K562 (cell line): Measurements from ENCODE around the gene SLC22A8. TPM values are rescaled to one million over a fixed set of nuclear protein-coding genes. Genes with fewer than 3 reads are reported as not detected.

Experiments
- ATAC-seq: fragments of 200-7000 bp; cut with Tn5 transposase; 3 replicates; pipeline ENCODE4 v1.9.1; 2020; ENCODE audit warnings: moderate library complexity
- BruUV-seq: library from RNA; stranded (reverse); fragments of 400-500 nt; replicated peaks from 2 replicates; lab custom pipeline; 2021; lab: Mats Ljungman, UMichigan
- CTCF ChIA-PET: fragments of 300-600 bp; formaldehyde crosslinking; extraction: SDS; loops from one replicate; lab custom pipeline; 2021; ENCODE audit warnings: low intra/inter-chr PET ratio; lab: Yijun Ruan, JAX
- POLR2A ChIA-PET: fragments of 300-600, 350-650 bp; sonication (Branson Sonifier 250); formaldehyde crosslinking; extraction: SDS; loops from one replicate; lab custom pipeline; 2021; ENCODE audit warnings: antibody characterized with exemption, inconsistent platforms; lab: Yijun Ruan, JAX
- DNase-seq, 4 experiments: peaks; one replicate each; pipeline versions ENCODE4 v3.0.0 to v3.0.0-alpha.2; 2011 to 2018; ENCODE audit warnings: low spot score in 3 of 4, mixed read lengths in 3 of 4; ENCODE audit errors: extremely low read depth in 1 of 4
- FAIRE-seq: peaks from 2 replicates; lab custom pipeline; 2011; peaks lifted over from hg19 to GRCh38; lab: Jason Lieb, UNC
- H2AFZ ChIP-seq: 2 replicates; pipeline ENCODE4 v1.6.0; 2011; ENCODE audit warnings: low read depth, low read length, control low read depth, inconsistent platforms
- H3K27ac ChIP-seq: fragments of 200-600 bp; 3 replicates; pipeline ENCODE4 v1.8.0; 2011; ENCODE audit warnings: low read depth, mild to moderate bottlenecking, control low read depth, inconsistent platforms, low read length, moderate library complexity, mixed read lengths; ENCODE audit errors: extremely low read depth
- H3K27me3 ChIP-seq, 2 experiments: fragments of 300-600 bp in 1 of 2; 2 replicates in 1 of 2; 3 replicates in 1 of 2; pipeline versions ENCODE4 v1.6.0 to v1.8.0; 2011; ENCODE audit warnings: inconsistent platforms in 2 of 2, low read length in 2 of 2, mild to moderate bottlenecking in 1 of 2, mixed read lengths in 1 of 2, moderate library complexity in 1 of 2; ENCODE audit not compliant: control insufficient read depth in 2 of 2, insufficient read depth in 2 of 2
- H3K36me3 ChIP-seq: fragments of 300-600 bp; 3 replicates; pipeline ENCODE4 v1.8.0; 2011; ENCODE audit warnings: mild to moderate bottlenecking, low read length, inconsistent platforms; ENCODE audit not compliant: control insufficient read depth, insufficient read depth
- H3K4me1 ChIP-seq, 2 experiments: fragments of 200-600 bp in 1 of 2; replicated peaks in 1 of 2; 2 replicates in 1 of 2; 3 replicates in 1 of 2; pipeline versions ENCODE4 v1.5.1 to v1.8.0; 2011; ENCODE audit warnings: inconsistent platforms in 2 of 2, low read length in 2 of 2, mild to moderate bottlenecking in 1 of 2, mixed read lengths in 1 of 2, moderate library complexity in 1 of 2; ENCODE audit not compliant: control insufficient read depth in 2 of 2, insufficient read depth in 2 of 2
- H3K4me2 ChIP-seq: 2 replicates; pipeline ENCODE4 v1.6.1; 2011; ENCODE audit warnings: low read length, control low read depth, inconsistent platforms, mixed read lengths; ENCODE audit not compliant: insufficient read depth
- H3K4me3 ChIP-seq: fragments of 200-600 bp; sonication (generic), shearing (Covaris generic); 2 replicates; pipeline ENCODE4 v1.5.1; 2016; ENCODE audit warnings: control low read depth, inconsistent platforms
- H3K79me2 ChIP-seq: fragments of 200-600 bp; 3 replicates; pipeline ENCODE4 v1.8.0; 2011; ENCODE audit warnings: low read length, inconsistent platforms; ENCODE audit not compliant: control insufficient read depth, insufficient read depth
- H3K9ac ChIP-seq, 2 experiments: 2 replicates each; pipeline versions ENCODE4 v1.6.0 to v1.6.1; 2011; ENCODE audit warnings: low read depth in 2 of 2, low read length in 2 of 2, control low read depth in 1 of 2, inconsistent platforms in 1 of 2, mild to moderate bottlenecking in 1 of 2, mixed read lengths in 1 of 2; ENCODE audit not compliant: insufficient read depth in 1 of 2
- H3K9me1 ChIP-seq: one replicate; pipeline ENCODE4 v1.6.0; 2011; ENCODE audit warnings: inconsistent platforms, mild to moderate bottlenecking, low read length, moderate library complexity; ENCODE audit not compliant: control insufficient read depth, insufficient read depth
- H3K9me3 ChIP-seq: replicated peaks from 2 replicates; pipeline ENCODE4 v1.5.1; 2011; ENCODE audit warnings: low read depth, low read length, inconsistent platforms; ENCODE audit not compliant: control insufficient read depth, insufficient read depth
- H4K20me1 ChIP-seq: replicated peaks from 2 replicates; pipeline ENCODE4 v1.6.1; 2011; ENCODE audit warnings: low read length, inconsistent platforms, mixed read lengths; ENCODE audit not compliant: control insufficient read depth, insufficient read depth
- FOXJ2 ChIP-seq: fragments of 200-800 bp; sonication (Bioruptor generic); IDR thresholded peaks from 2 replicates; pipeline ENCODE4 v1.6.1; 2016; ENCODE audit warnings: missing genetic modification characterization, missing compliant biosample characterization
- KHSRP ChIP-seq: fragments of 450-650 bp; IDR thresholded peaks from 2 replicates; pipeline ENCODE4 v1.6.1; 2017
- MYBL2 ChIP-seq, 2 experiments: fragments of 450-650 bp in 1 of 2; sonication (generic) in 1 of 2; formaldehyde crosslinking in 1 of 2; IDR thresholded peaks; 2 replicates each; pipeline versions ENCODE4 v1.6.1 to v1.8.1; 2017 to 2022; ENCODE audit warnings: borderline replicate concordance in 1 of 2, inconsistent platforms in 1 of 2, low read depth in 1 of 2, mild to moderate bottlenecking in 1 of 2, missing genetic modification reagents in 1 of 2, moderate library complexity in 1 of 2
- NFE2L1 ChIP-seq: fragments of 450-650 bp; IDR thresholded peaks from 2 replicates; pipeline ENCODE4 v1.6.1; 2016; ENCODE audit warnings: missing genetic modification characterization, low read depth, mild to moderate bottlenecking, missing compliant biosample characterization, moderate library complexity, borderline replicate concordance
- NFYB ChIP-seq: IDR thresholded peaks from 2 replicates; pipeline ENCODE4 v1.6.1; 2011; ENCODE audit warnings: mild to moderate bottlenecking, moderate library complexity; ENCODE audit not compliant: insufficient read length; ENCODE audit errors: extremely low read depth
- RAD51 ChIP-seq: fragments of 450-650 bp; IDR thresholded peaks from 2 replicates; pipeline ENCODE4 v1.7.1; 2016; ENCODE audit warnings: low read depth, mild to moderate bottlenecking, borderline replicate concordance
- SMARCB1 ChIP-seq: IDR thresholded peaks from 2 replicates; pipeline ENCODE4 v1.6.1; 2011; ENCODE audit warnings: improper control_type of control experiment, low read depth; ENCODE audit not compliant: insufficient read length
- ZFX ChIP-seq: sonication (generic); formaldehyde crosslinking; IDR thresholded peaks from 2 replicates; pipeline ENCODE4 v1.8.0; 2022; ENCODE audit warnings: mild to moderate bottlenecking, missing genetic modification reagents, moderate library complexity
- WGBS: fragments of 100-300 bp; shearing (Covaris generic); methylation state at CpG from one replicate; pipeline ENCODE4 v1.1.6; 2016; ENCODE audit warnings: low coverage, mixed read lengths; ENCODE audit not compliant: insufficient coverage; ENCODE audit errors: missing lambda C conversion rate; 5-methylcytosine and 5-hydroxymethylcytosine counted together
- in situ Hi-C: fragments of 300-500 bp; cut with MboI; formaldehyde crosslinking; loops from 4 replicates; pipeline ENCODE4 v1.15.0; 2018; ENCODE audit warnings: inconsistent platforms, mixed read lengths
- intact Hi-C: fragments of 100-400 bp; cut with micrococcal nuclease; formaldehyde crosslinking; loops from 2 replicates; pipeline ENCODE4 v1.14.2; 2022
- polyA plus RNA-seq, 8 experiments: library from polyadenylated mRNA; depleted of rRNA in 4 of 8; stranded (reverse) in 5 of 8; unstranded in 3 of 8; fragments of >200 nt; fragmentation: Nextera tagmentation in 2 of 8; fragmentation: Illumina TruSeq in 1 of 8; extraction: Ambion mirVana in 2 of 8; extraction: Trizol in 1 of 8; gene quantifications; 2 replicates each; pipeline versions ENCODE4 v1.2.1 to v1.2.3, GENCODE V29; 2011 to 2014; ENCODE audit warnings: inconsistent platforms in 1 of 8, missing spikeins in 1 of 8
- total RNA-seq, 7 experiments: library from RNA; depleted of rRNA in 6 of 7; stranded (reverse); fragments of >200 nt in 6 of 7; fragmentation: Illumina TruSeq in 2 of 7; extraction: Trizol in 2 of 7; gene quantifications; 2 replicates each; pipeline versions ENCODE4 v1.2.1 to v1.2.3, GENCODE V29; 2011 to 2021; ENCODE audit warnings: low replicate concordance in 1 of 7
- TF ChIP-seq, protein P1 (sequence below), 2 experiments: fragments of 450-650 bp; formaldehyde crosslinking in 1 of 2; IDR thresholded peaks; 2 replicates each; pipeline versions ENCODE4 v1.4.0 to v1.6.1; 2014 to 2020; ENCODE audit warnings: mild to moderate bottlenecking in 2 of 2, borderline replicate concordance in 1 of 2, low read depth in 1 of 2
- TF ChIP-seq, protein P2 (sequence below): sonication (generic); formaldehyde crosslinking; IDR thresholded peaks from 2 replicates; pipeline ENCODE4 v1.9.0; 2022; ENCODE audit warnings: mild to moderate bottlenecking, missing genetic modification reagents
- TF ChIP-seq, protein P3 (sequence below): fragments of 450-650 bp; IDR thresholded peaks from 2 replicates; pipeline ENCODE4 v1.6.1; 2016

SLC22A8 gene
- total and polyA plus RNA-seq, 9 of the 15 experiments (the other 6 are each of a cell fraction or from before 2014, with no cell fraction given): not detected

DNA sequence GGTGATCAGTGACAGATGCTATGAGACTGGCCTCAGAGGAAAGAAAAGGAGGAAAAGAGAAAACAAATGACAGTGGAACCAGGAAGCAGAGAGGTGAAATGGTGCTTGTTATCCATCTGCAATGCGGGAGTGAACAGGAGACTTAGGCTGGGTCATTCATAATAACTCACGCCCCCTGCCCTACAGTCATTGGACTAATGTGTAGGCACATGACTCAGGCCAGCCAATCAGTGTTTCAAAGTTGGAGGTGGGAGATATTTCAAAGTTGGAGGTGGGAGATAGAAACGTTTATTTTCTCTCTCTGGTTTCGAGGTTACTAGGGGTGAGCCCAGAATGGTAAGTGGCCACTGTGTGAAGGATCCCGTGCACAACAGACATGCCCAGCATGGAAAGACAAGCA is 61.2 kb downstream of the SLC22A8 start:
- no peaks in the 10 kb centered on the region for H3K9me3 ChIP-seq
- H3K79me2 ChIP-seq: no peaks in the 10 kb centered on the region
- H3K4me2 ChIP-seq: no peak overlapping the region
- in situ Hi-C loops (no loop called here), intact Hi-C loops (no loop called here)
- no peak overlapping the region for H3K27ac ChIP-seq
- H3K4me3 ChIP-seq: no peak overlapping the region
- DNase-seq (peak; percentile 21 to 45 (median 33)), FAIRE-seq (peak; percentile 15), ATAC-seq (peak; percentile 89)
- peak overlapping the region; percentile 42; the same call in 1 of the 2 replicates for H2AFZ ChIP-seq
- 1% methylated on average over 5 of the region's 5 CpGs for WGBS
- no TSS peak for BruUV-seq
- no peaks in the 10 kb centered on the region for H4K20me1 ChIP-seq
- ChIA-PET POLR2A (interaction anchor here (0.6 kb wide), 1 partner anchor 17 kb away, joined by 3 read pairs; no protein-coding TSS in a partner anchor), CTCF (no interaction called here)
- H3K36me3 ChIP-seq: no peaks in the 10 kb centered on the region
- H3K4me1 ChIP-seq: no peaks in the 10 kb centered on the region; a peak in 1 of 5 replicates
- H3K9ac ChIP-seq: no peak overlapping the region
- peaks cover 10% of the 10 kb centered on the region in 2 experiments; a peak in 4 of 5 replicates for H3K27me3 ChIP-seq
- H3K9me1 ChIP-seq: no peaks in the 10 kb centered on the region
- TF ChIP-seq KHSRP (no peak), NFYB (peak; percentile 44), SMARCB1 (no peak), MYBL2 (IDR thresholded peaks at IDR 0.05; ENCODE audit: low read depth) (0 out of 2 replicates have a peak, but pooled peaks have one; percentile 18), MYBL2 (CRISPR knock-in tag; IDR thresholded peaks at IDR 0.05; ENCODE audit: borderline replicate concordance) (no peak), NFE2L1 (tag) (no peak), FOXJ2 (tag) (no peak), ZFX (CRISPR knock-in tag) (no peak), RAD51 (peak; percentile 81)
- TF ChIP-seq, protein P1, sequence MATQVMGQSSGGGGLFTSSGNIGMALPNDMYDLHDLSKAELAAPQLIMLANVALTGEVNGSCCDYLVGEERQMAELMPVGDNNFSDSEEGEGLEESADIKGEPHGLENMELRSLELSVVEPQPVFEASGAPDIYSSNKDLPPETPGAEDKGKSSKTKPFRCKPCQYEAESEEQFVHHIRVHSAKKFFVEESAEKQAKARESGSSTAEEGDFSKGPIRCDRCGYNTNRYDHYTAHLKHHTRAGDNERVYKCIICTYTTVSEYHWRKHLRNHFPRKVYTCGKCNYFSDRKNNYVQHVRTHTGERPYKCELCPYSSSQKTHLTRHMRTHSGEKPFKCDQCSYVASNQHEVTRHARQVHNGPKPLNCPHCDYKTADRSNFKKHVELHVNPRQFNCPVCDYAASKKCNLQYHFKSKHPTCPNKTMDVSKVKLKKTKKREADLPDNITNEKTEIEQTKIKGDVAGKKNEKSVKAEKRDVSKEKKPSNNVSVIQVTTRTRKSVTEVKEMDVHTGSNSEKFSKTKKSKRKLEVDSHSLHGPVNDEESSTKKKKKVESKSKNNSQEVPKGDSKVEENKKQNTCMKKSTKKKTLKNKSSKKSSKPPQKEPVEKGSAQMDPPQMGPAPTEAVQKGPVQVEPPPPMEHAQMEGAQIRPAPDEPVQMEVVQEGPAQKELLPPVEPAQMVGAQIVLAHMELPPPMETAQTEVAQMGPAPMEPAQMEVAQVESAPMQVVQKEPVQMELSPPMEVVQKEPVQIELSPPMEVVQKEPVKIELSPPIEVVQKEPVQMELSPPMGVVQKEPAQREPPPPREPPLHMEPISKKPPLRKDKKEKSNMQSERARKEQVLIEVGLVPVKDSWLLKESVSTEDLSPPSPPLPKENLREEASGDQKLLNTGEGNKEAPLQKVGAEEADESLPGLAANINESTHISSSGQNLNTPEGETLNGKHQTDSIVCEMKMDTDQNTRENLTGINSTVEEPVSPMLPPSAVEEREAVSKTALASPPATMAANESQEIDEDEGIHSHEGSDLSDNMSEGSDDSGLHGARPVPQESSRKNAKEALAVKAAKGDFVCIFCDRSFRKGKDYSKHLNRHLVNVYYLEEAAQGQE (IDR thresholded peaks at IDR 0.05; ENCODE audit: borderline replicate concordance): 0 out of 2 replicates have a peak, but pooled peaks have one; percentile 8
- TF ChIP-seq, protein P1 (CRISPR knock-in tag; IDR thresholded peaks at IDR 0.05; ENCODE audit: low read depth): no peak
- TF ChIP-seq, protein P2, sequence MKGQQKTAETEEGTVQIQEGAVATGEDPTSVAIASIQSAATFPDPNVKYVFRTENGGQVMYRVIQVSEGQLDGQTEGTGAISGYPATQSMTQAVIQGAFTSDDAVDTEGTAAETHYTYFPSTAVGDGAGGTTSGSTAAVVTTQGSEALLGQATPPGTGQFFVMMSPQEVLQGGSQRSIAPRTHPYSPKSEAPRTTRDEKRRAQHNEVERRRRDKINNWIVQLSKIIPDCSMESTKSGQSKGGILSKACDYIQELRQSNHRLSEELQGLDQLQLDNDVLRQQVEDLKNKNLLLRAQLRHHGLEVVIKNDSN (CRISPR knock-in tag): peak; percentile 79
- TF ChIP-seq, protein P3, sequence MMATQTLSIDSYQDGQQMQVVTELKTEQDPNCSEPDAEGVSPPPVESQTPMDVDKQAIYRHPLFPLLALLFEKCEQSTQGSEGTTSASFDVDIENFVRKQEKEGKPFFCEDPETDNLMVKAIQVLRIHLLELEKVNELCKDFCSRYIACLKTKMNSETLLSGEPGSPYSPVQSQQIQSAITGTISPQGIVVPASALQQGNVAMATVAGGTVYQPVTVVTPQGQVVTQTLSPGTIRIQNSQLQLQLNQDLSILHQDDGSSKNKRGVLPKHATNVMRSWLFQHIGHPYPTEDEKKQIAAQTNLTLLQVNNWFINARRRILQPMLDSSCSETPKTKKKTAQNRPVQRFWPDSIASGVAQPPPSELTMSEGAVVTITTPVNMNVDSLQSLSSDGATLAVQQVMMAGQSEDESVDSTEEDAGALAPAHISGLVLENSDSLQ: 0 out of 2 replicates have a peak, but pooled peaks have one; percentile 30
